Stimulated activated naive CD4-positive, alpha-beta T cell treated with Interleukin-2 at 50 U/mL for 16 hours (primary cell): ENCODE data around the gene TNFRSF4.
"Not testable (repeated sequence)": the region's sequence is repeated elsewhere in the genome, so short reads cannot be mapped to it uniquely, and the experiment has no call there.

Experiments used
- DNase-seq: peaks from one replicate; lab custom pipeline; 2025; lab: John Stamatoyannopoulos, UW

The TNFRSF4 gene

GRCh38 chr1:1213345-1214265 lies at the start of gene TNFRSF4:
Gene TNFRSF4 (minus strand): TSS chr1:1214153. CDS start chr1:1214127, 26 bp downstream.
- DNase-seq: peak; percentile 48

DNA sequence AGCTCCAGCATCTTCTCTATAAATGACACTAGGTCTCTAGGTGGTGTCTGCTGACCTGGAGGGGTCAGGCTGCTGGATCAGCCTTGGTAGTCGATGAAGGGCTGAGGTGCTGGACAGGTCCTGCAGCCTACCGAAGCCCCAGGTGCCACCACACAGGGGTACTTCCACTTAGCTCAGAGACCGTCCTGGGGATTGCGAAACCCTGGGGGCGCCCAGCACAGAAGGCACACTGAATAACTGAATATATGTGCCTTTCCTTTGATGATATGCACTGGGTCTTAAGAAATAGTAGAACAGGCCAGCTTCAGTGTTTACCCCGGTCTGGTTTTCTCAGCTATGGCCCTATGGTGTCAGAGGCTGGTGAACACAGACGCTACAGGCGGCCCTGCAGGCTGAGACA lies 48.8 kb upstream of the TNFRSF4 start:
- DNase-seq: no peak

GRCh38 chr1:1262071-1262470 lies 48.1 kb upstream of the TNFRSF4 start:
- DNase-seq: no peak

DNA sequence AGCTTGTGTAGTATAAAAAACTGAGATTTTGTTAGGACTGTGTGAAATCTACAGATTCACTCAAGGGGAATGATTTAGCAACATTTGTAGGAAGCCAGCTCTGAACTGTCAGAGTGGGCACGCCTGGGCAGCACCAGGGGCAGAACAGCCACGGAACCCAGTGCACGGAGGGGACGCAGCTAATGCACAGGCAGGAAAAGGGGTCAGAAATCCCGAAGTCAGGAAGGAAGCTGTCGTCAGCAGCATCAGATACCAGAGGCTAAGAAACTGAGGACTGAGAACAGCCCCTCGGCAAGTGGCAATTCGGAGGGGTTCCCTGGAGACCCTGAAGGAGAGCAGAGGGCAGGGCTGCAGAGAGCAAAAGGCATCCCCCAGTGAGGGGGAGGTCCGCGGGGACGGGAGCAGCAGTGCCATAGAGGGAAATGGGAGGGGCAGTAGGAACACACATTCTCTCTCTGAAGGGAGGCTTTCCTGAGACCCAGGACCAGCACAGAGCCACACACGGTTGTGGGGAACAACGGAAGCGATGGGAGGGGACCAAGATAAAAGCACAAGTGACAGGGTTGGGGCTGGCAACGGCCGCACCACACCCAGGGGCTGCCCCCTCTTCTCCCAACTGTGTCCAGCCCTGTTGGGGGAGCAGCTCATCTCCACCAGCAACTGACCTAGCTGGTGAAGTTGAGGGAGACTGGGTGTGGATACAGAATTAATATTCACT lies 47.0 kb upstream of the TNFRSF4 start:
- DNase-seq: no peak

- no peak for DNase-seq
These were observed 46.1 kb upstream of the TNFRSF4 start for GRCh38 chr1:1259951-1260600.

DNA sequence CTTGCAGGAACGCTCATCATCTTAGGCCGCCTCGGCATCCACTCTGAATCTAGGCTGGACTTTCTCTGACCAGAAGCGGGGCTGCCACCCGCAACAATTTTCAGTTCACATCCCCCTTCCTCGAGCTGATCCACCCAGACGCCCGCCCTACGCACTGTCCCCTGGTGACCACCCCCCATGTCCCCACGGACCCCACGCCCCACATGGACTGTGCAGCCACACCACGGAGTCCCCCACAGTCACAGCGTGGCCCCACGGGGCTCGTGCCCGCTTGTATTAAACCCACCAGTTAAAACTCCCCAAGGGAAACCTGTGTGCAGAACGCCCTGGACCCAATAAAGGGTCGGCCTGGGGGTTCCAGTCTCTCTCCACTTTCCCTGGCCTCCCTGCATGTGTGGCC lies 45.6 kb upstream of the TNFRSF4 start:
- no peak for DNase-seq

- DNase-seq: no peak
These were observed 45.2 kb upstream of the TNFRSF4 start for GRCh38 chr1:1259119-1259488.

DNA sequence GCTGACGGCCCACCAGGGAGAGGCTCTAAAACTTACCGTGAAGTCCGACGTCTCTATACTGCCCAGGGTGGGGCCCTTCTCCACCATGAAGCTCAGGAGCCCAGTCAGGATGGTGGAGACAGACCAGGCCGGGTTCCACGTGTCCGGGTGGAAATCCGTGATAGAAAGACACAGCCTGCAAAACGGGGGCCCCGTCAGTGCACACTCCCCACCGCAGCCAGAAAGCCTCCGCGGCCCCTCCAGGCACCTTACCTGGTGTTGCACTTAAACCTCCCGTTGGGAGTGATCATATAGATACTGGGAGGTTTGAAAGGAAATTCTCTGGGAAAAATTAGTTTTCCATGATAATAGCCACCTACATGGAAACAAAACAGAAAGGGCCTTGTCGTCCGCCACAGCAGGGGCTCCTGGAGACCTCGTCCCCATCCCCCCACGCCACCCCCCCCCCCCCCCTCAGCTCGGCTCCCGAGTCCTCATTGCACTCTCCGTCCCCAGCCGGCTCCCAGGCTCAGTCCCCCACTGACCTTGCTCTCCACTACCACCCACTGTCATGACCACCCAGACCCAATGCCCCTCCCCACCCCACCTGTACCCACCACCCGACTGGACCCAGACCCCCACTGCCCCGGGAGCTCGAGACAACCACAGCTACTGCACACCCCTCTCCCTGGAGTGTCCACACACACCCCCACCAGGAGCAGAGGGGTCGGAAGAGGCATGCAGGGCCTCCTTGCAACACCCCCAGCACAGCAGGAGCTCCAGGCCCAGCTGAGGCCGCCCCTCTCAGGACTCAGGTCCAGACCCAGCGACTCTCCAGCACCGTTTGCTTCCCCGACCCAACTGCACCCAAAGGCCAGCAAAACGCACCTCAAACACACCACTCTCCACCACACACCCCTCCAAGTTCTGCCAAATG lies 43.3 kb upstream of the TNFRSF4 start:
- no peak for DNase-seq

GRCh38 chr1:1255611-1256010 lies 41.7 kb upstream of the TNFRSF4 start:
- DNase-seq: no peak

GRCh38 chr1:1255078-1255477 lies 41.1 kb upstream of the TNFRSF4 start:
- DNase-seq: no peak

DNA sequence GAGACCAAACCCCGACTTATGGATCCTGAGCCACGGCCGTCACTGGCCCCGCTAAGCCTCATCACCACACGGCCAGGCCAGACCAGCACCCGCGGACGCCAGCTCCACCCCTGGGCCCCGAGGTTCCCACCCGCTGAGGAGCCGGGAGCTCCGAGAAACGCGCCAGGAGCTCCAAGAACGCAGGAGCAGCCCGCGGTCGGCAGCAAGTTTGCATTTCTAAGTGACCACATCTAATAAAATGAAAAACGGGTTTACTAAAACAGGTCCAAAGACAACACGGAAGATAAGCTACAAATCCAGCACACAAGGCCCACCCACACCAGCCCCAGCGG lies 40.7 kb upstream of the TNFRSF4 start:
- DNase-seq: no peak

GRCh38 chr1:1253972-1254666 lies 40.2 kb upstream of the TNFRSF4 start:
- no peak for DNase-seq

DNA sequence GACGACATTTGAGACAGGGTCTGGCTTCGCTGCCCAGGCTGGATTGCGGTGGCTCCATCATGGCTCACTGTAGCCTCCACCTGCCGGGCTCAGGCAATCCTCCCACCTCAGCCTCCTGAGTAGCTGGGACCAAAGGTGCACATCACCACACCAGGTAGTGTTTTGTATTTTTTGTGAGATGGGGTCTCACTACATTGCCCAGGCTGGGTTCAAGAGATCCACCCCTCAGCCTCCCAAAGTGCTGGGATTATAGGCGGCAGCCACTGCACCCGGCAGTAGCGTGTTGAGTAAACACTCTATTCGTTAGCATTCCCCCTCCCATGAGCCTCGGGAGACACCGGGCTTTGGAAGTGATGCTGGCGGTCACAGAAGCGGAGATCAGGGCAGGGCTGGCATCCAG lies 39.4 kb upstream of the TNFRSF4 start:
- DNase-seq: no peak

DNA sequence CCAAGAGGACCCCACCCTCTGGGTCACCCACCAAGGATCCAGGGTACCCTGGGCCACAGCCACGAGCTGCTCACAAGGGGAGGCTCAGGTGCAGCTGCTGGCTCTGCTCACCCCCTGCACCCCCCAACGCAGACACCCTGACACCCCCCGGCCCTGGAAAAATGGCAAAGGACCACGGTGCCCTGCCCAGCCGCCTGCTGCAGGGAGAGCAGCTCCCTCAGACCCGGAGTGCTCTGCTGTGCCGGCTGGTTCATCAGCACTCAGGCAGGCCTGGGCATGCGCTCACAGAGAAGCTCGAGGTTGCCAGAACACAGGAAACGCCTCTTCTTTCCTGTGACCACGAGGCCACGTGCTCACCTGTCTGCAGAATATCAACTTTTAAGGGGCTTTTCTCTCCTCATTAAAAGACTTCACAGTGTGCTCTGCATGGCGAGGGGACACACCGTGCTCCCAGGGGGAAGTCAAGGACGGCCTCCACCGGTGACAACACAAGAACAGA lies 36.9 kb upstream of the TNFRSF4 start:
- peak; percentile 56 for DNase-seq

GRCh38 chr1:1248009-1248913 lies 34.3 kb upstream of the TNFRSF4 start:
- not testable (repeated sequence) for DNase-seq

- no peak for DNase-seq
These were observed 33.5 kb upstream of the TNFRSF4 start for GRCh38 chr1:1247341-1247913.

DNA sequence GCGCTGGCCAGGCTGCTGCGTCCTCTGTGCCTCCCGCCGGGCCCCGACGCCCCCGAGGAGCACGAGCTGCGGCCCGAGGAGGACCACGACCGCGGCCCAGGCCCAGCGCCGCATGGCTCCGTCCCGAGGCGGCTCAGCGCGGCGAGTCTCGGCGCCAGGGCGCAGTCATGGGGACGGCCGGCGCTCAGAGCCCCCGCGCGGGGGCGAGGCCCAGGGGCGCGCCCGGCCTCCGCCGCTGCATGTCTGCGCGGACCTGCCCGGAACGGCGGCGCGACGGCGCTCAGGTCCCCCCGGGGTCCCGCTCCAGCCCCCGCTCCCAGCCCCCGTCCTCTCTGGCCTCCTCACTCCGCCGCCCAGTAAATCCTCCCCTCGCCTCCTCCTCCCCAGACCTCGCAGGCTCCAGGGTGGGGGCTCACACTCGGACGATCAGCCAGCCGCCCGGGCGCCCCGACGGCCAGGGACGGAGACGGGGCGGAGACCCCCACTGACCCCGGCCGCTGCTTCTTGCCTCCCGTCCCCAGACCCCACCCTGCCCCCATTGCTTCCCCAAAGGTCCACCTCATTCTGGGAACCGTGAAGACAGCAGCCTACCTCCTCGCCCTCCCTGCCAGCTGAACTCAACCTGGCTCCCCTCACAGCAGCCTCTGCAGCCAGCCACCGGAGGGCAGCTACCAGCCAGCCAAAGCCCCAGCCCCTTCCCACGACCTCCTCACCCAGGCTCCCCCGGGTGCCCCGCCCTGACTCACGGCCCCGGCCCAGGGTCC lies 32.8 kb upstream of the TNFRSF4 start, which contains the start of gene C1QTNF12:
TSS of gene C1QTNF12 (minus strand) at position 146 of the 764 bp plus-strand sequence. CDS start at position 114, 32 bp downstream.
- DNase-seq: no peak

DNA sequence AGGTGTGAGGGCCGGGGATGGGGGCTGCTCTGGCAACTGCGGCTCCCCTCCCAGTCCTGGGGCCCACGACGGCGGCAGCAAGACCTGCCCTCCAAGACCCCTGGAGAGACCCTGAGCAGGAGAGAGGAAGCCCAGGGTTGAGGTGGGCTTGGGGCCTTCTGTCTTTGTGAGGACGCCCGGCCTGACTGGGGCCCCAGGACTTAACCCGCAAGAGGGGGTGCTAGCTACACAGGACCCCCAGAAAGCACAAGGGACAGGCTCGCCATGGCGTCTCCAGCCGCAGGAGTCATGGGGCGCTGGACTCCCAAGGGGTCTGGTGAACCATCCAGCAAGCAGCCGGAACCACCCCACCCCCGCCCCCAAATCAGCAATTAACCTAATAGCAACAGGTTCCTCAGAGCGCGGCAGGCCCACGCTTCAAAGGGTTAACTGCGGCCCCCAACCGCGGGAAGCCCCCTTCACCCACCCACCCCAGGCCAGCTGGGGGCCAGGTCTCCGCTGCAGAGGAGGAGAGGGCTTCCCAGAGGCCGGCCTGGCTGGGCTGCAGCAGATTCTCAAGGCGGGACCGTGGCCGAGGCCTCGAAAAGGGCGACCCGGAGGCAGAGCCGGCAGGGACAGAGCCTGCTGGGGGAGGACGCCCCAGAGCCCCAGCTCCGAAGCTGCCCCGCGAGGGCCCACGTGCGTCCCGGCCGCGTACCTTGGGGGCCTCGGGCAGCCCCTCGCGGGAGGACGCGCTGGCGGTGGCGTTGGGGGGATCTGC lies 32.0 kb upstream of the TNFRSF4 start:
- no peak for DNase-seq
